Fibroblast of skin of back (primary cell): ENCODE measurements around the gene RASGRP4. TPM values are rescaled to one million over a fixed set of nuclear protein-coding genes. Genes with fewer than 3 reads are reported as not detected.
"Not testable (repeated sequence)": the region's sequence is repeated elsewhere in the genome, so short reads cannot be mapped to it uniquely, and the experiment has no call there.

Experiments used
- DNase-seq: peaks from one replicate; pipeline ENCODE4 v3.0.0-alpha.2; 2013
- polyA plus RNA-seq, 2 experiments: library from polyadenylated mRNA; unstranded; fragments of 120-200 nt; gene quantifications; one replicate each; pipeline ENCODE4 v1.2.1, GENCODE V29; 2013; ENCODE audit not compliant: insufficient read length in 2 of 2

RASGRP4 gene
- not detected for polyA plus RNA-seq (2013, experiment 1 of 2; ENCODE audit: insufficient read length)
- polyA plus RNA-seq (2013, experiment 2 of 2; ENCODE audit: insufficient read length), result not detected

- no peak for DNase-seq
These were observed at the start of gene RASGRP4 for GRCh38 chr19:38425810-38426466. Gene RASGRP4, minus strand, starts transcription at chr19:38426219. Its CDS starts 128 bp downstream, at chr19:38426091.

DNA sequence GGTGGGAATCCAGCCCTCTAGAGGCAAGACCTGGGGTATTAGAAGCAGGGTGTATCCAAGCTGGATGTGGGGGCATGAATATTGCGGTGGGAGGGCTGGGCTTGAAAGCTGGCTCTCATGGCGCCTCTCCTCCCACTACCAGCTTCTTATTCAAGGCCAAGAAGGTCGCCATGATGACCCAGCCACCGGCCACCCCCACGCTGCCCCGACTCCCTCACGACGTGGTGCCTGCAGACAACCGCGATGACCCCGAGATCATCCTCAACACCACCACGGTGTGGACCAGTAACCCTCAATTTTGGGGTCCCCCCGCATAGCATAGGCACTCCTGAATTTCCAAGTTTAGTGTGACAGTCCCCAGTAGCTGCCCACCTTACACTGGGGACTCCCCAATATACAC is 49.2 kb upstream of the RASGRP4 start:
- no peak for DNase-seq

DNA sequence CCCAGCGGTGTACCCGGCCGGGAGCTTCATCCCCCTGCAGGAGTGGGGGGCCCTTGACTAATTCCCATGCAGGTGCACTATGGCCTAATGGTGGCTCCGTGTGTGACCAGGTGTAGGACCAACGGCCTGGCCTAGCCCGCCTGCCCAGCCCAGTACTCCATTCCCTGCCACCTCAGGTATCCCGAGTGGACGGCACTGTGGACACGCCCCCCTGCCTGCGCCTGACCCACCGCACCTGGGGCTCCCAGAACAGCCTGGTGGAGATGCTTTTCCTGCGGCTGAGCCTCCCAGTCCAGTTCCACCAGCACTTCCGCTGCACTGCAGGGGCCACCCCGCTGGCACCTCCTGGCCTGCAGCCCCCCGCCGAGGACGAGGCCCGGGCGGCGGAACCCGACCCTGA is 47.2 kb upstream of the RASGRP4 start:
- no peak for DNase-seq

DNA sequence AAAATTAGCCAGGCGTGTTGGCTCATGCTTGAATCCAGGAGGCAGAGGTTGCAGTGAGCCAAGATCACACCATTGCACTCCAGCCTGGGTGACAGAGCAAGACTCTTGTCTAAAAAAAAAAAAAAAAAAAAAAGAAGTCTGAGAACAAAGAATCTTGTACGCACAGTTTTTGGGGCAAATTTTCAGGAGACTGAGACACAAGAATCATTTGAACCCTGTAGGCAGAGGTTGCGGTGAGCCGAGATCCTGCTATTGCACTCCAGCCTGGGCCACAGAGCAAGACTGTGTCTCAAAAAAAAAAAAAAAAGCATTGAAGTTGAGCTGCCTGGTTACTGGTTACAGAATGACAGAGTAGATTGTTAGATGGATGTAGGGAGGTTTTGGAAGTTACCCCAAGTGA is 46.7 kb upstream of the RASGRP4 start:
- DNase-seq, result not testable (repeated sequence)

DNA sequence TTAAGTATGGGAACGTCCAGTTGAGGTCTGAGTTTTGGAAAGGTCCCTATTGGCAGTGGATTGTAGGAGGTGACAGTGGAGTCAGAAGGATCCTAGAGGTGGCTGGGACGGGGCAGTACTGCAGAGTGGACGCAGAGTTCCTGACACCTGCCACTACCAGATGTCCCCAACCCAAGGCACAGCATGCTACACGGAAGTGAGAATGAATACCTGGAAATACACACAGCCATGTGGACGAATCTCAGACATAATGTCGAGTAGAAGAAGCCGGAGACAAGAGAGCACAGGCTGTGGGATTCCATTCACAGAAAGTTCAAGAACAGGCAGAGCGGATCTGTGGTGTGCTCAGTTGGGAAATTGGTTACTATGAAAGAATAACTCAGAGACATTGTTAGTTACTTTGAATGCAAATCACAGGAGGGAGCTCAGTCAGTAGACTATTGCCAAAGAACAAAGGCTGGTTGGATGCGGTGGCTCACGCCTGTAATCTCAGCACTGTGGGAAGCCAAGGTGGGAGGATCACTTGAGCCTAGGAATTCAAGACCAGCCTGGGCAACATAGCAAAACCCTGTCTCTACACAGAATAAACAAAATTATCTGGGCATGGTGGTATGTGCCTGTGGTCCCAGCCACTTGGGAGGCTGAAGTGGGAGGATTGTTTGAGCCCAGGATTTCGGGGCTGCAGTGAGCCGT is 44.9 kb upstream of the RASGRP4 start:
- DNase-seq, result no peak

DNA sequence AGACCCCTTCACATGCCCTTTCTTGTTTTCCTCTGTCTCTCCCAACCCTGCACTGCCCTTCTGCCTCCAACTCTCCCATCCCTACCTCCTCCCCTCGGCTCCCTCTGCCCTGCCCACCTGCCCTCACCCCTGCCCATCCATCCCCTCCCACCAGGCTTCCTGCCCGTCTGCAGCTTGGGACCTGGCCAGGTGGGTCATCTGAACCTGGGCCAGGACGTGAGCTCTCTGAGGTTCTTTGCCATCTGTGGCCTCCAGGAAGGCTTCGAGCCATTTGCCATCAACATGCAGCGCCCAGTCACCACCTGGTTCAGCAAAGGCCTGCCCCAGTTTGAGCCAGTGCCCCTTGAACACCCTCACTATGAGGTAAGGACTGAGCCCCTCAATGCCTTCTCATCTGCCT is 43.1 kb upstream of the RASGRP4 start:
- DNase-seq, result no peak

- no peak for DNase-seq
These were observed 41.8 kb upstream of the RASGRP4 start for GRCh38 chr19:38467541-38468525.

GRCh38 chr19:38466050-38466449 is 40.0 kb upstream of the RASGRP4 start:
- no peak for DNase-seq

GRCh38 chr19:38464421-38465082 is 38.5 kb upstream of the RASGRP4 start:
- DNase-seq, result no peak

DNA sequence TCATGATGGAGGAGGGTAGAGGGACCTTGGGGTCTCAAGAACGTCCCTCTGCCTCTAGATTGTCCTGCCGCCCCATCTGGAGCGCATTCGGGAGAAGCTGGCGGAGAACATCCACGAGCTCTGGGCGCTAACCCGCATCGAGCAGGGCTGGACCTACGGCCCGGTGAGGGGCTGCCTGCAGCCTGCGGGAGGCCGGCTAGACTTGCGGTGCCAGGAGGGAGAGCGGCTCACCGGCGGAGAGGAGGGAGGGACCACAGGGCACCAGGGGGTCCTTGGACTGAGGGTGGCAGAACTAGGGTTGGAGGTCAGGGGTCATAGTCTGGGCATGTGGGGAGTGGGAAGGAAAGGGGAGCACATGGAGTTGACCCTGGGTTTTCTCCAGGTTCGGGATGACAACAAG is 37.3 kb upstream of the RASGRP4 start:
- no peak for DNase-seq

DNA sequence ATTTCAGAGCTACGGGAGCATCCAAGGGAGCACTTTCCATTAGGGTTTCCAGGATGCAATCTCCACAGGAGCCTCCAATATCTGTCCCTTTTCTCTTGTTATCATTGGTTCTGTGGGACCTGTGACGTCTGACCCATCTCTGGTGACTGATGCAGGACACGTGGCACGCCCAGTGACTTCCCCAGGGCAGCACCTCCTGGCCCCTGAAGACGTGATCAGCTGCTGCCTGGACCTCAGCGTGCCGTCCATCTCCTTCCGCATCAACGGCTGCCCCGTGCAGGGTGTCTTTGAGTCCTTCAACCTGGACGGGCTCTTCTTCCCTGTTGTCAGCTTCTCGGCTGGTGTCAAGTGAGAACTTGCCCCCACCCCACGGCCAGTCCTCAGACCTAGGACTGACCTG is 33.0 kb upstream of the RASGRP4 start:
- no peak for DNase-seq

DNA sequence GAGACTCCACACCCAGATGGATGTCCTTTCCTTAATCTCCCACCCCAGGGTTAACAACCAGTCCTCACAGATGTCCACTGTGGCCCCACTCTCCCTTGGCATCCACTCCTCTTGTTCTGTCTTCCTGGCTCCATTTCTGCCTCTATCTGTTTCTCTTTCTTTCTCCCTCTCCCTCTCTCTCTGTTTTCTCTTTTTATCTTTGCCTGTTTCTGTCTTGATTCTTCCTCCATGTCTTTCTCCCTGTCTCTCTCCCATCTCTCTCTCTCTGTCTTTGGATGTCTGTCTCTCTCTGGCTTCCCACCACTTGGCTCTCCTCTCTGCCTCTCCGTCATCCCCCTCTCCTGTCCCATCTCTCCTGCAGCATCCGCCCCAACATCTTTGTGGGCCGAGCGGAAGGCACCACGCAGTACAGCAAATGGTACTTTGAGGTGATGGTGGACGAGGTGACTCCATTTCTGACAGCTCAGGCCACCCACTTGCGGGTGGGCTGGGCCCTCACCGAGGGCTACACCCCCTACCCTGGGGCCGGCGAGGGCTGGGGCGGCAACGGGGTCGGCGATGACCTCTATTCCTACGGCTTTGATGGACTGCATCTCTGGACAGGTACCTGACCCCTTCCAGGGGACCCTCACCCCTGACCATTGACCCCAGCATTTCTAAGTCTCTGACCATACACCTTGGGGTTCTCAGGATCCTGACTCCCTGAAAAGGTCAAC is 31.8 kb upstream of the RASGRP4 start:
- no peak for DNase-seq

DNA sequence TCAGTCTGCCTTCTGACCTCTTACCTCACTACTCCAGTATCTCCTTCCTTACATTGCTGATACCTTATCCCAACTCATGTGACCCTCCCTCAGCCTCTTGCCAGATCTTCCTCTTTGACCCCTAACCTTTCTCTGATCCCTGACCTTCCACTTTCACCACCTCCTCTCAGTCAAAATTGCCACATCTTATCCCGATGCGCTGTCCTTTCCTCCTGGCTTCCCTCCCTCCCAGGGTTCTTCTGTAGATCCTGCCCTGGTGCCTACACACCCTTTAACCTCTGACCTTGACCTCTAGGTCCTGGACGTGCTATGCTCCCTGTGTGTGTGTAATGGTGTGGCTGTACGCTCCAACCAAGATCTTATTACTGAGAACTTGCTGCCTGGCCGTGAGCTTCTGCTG is 31.2 kb upstream of the RASGRP4 start:
- DNase-seq, result no peak

- DNase-seq, result peak; percentile 27
These were observed 29.0 kb upstream of the RASGRP4 start for GRCh38 chr19:38455031-38455430.

GRCh38 chr19:38453596-38453995 is 27.6 kb upstream of the RASGRP4 start:
- no peak for DNase-seq

- DNase-seq, result no peak
These were observed 26.7 kb upstream of the RASGRP4 start for GRCh38 chr19:38452430-38453366.

DNA sequence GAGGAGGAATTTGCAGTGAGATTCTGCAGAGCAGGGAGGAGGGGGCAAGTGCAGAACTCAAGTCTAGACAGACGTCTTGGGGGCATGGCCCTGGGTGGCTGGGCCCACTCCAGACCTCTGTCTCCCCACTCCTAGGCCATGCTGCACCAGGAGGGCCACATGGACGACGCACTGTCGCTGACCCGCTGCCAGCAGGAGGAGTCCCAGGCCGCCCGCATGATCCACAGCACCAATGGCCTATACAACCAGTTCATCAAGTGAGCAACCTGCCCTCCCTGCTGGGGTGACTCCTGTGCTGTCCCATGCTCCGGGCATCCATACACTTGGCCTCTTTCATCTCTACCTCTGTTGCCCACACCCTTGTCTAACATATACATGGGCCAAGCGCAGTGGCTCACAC is 25.6 kb upstream of the RASGRP4 start:
- no peak for DNase-seq

DNA sequence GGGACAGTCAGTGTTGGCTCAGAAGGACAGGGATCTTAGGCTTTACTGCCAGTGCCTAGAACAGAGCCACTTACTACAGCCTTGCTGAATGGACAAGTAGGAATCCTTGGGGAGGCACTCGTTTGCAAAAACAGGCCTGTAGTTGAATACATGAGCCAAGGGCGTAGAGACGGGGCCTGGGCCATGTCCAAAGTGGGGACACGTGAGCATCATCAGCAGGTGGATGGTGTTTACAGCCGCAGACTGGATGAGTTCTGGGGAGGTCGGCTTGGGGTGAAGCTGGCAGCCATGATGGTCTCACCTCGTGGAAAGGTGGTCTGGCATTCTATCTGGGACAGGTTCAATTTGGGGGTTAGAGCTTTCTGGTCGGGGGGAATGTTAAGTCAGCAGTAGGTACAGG is 25.0 kb upstream of the RASGRP4 start:
- DNase-seq, result no peak

GRCh38 chr19:38449518-38449917 is 23.5 kb upstream of the RASGRP4 start:
- no peak for DNase-seq

- no peak for DNase-seq
These were observed 22.2 kb upstream of the RASGRP4 start for GRCh38 chr19:38448225-38448624.

- no peak for DNase-seq
These were observed 19.3 kb upstream of the RASGRP4 start for GRCh38 chr19:38445362-38445761.
